NT2/D1 (cell line): ENCODE data around the gene DENND5B.

Experiments
- SUZ12 ChIP-seq: IDR thresholded peaks from 2 replicates; pipeline ENCODE4 v1.6.1; 2011; ENCODE audit not compliant: insufficient read length, insufficient read depth; ENCODE audit errors: extremely low read depth
- ZNF274 ChIP-seq: IDR thresholded peaks from 2 replicates; pipeline ENCODE4 v1.6.1; 2011; ENCODE audit warnings: mild to moderate bottlenecking, low read depth, low read length

- no peak for TF ChIP-seq ZNF274
- TF ChIP-seq SUZ12 = no peak
These were observed 30.4 kb downstream of the DENND5B start for GRCh38 chr12:31560516-31560915.
